ENCODE measurements around the gene SDK1. TPM values are rescaled to one million over a fixed set of nuclear protein-coding genes. Genes with fewer than 3 reads are reported as not detected.

Gene SDK1
- total and polyA plus RNA-seq, 2 donors (not counting 3 experiments of a cell fraction or from before 2014, with no cell fraction given): 1.6 to 3.9 TPM

DNA sequence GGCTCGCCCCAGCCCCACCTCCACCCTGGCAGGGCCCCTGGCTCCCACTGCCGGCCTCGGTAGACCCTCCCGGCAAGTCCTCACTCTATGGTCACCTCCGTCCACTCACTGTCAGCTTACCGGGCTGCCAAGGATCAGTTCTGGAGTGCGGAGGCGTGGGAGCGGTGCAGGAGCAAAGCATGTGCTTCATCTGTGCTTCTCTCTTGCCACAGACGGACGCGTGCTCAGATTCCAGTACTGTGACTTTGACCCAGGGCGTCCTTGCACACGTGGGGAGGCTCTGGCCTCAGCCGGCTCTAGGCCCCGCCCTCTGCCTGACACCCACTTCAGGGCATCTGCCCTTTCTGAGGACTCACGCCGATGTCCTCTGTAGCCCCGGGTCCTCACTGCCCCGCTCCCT is 833.6 kb downstream of the SDK1 start:
- ChIA-PET POLR2A (no interaction called here), CTCF (no interaction called here)
- no peak overlapping the region for H2AFZ ChIP-seq (ENCODE audit: low read depth, low read length)
- no peaks in the 10 kb centered on the region for H3K79me2 ChIP-seq (ENCODE audit: control insufficient read depth, insufficient read depth, low read length)
- H3K27me3 ChIP-seq (ENCODE audit: control insufficient read depth in 2 of 2, insufficient read depth in 2 of 2, low read length in 2 of 2): no peaks in the 10 kb centered on the region
- no peak overlapping the region for H3K9ac ChIP-seq (replicated peaks; ENCODE audit: extremely low read depth, insufficient read depth, low read length)
- no TSS peak for BruUV-seq (replicated peaks)
- H3K36me3 ChIP-seq (ENCODE audit: control insufficient read depth in 2 of 2, extremely low read depth in 1 of 2, insufficient read depth in 2 of 2, low read length in 2 of 2): no peaks in the 10 kb centered on the region
- H3K4me2 ChIP-seq (ENCODE audit: insufficient read depth, low read length): no peak overlapping the region
- H3K9me1 ChIP-seq (replicated peaks; ENCODE audit: control insufficient read depth, extremely low read depth, insufficient read depth, low read length): no peaks in the 10 kb centered on the region
- no peak overlapping the region for H3K27ac ChIP-seq (ENCODE audit: insufficient read depth, low read depth, low read length)
- dilution Hi-C loops (cut with MboI; ENCODE audit: extremely low pct_ligation_motif_present, low sequenced_read_pairs) (no loop called here), intact Hi-C loops (cut with micrococcal nuclease) (no loop called here)
- FAIRE-seq: no peak
- no peak for DNase-seq (ENCODE audit: low read depth, low spot score)
- TF ChIP-seq MYC (IDR thresholded peaks at IDR 0.05; ENCODE audit: low read depth, low read length) (no peak), CTCF (IDR thresholded peaks at IDR 0.05; ENCODE audit: extremely low read depth in 1 of 2, insufficient read depth in 1 of 2, low read depth in 1 of 2, low read length in 2 of 2) (no peak), FOS (IDR thresholded peaks at IDR 0.05; ENCODE audit: borderline replicate concordance, insufficient read depth, low read length) (no peak), POLR2AphosphoS5 (IDR thresholded peaks at IDR 0.05; ENCODE audit: insufficient read depth, low read depth, low read length) (no peak), EZH2 (IDR thresholded peaks at IDR 0.05; ENCODE audit: borderline replicate concordance, low read depth, low read length, severe bottlenecking) (no peak), MAX (IDR thresholded peaks at IDR 0.05; ENCODE audit: insufficient read depth, insufficient read length) (no peak), POLR2A (IDR thresholded peaks at IDR 0.05; ENCODE audit: low read depth, low read length) (no peak), JUN (IDR thresholded peaks at IDR 0.05; ENCODE audit: borderline replicate concordance, insufficient read depth, insufficient read length, low read depth) (no peak), GATA2 (IDR thresholded peaks at IDR 0.05; ENCODE audit: insufficient read depth, insufficient read length, low read depth, low read length) (no peak)
- H4K20me1 ChIP-seq (replicated peaks; ENCODE audit: control insufficient read depth, extremely low read depth, insufficient read depth, low read length): no peaks in the 10 kb centered on the region
- H3K4me1 ChIP-seq (ENCODE audit: control insufficient read depth, extremely low read depth, insufficient read depth, low read length): no peaks in the 10 kb centered on the region
- no peak overlapping the region for H3K4me3 ChIP-seq (replicated peaks in 1 of 3; ENCODE audit: insufficient read depth in 1 of 3, low read depth in 1 of 3, low read length in 3 of 3)
- H3K9me3 ChIP-seq (replicated peaks; ENCODE audit: control insufficient read depth, insufficient read depth, low read length): no peaks in the 10 kb centered on the region

Measured in endothelial cell of umbilical vein (primary cell).